Panc1 (cell line): ENCODE results near the gene AMN. TPM values are rescaled to one million over a fixed set of nuclear protein-coding genes. Genes with fewer than 3 reads are reported as not detected.

Experiments
- ATAC-seq: fragments of 200-7000 bp; cut with Tn5 transposase; 2 replicates; pipeline ENCODE4 v1.9.1; 2020; ENCODE audit warnings: mild to moderate bottlenecking, moderate library complexity
- BruUV-seq: library from RNA; stranded (reverse); fragments of 400-500 nt; replicated peaks from 2 replicates; lab custom pipeline; 2021; lab: Mats Ljungman, UMichigan
- CTCF ChIA-PET: fragments of 300-600 bp; sonication (Branson Sonifier 250); formaldehyde crosslinking; loops from one replicate; lab custom pipeline; 2022; ENCODE audit warnings: antibody characterized with exemption; lab: Charles Lee
- POLR2A ChIA-PET: fragments of 300-600 bp; sonication (Branson Sonifier 250); formaldehyde crosslinking; loops from one replicate; lab custom pipeline; 2022; ENCODE audit warnings: antibody characterized with exemption; lab: Charles Lee
- DNase-seq: peaks from one replicate; pipeline ENCODE4 v3.0.0-alpha.2; 2010; ENCODE audit warnings: low read depth, low spot score
- H3K27ac ChIP-seq: 2 replicates; pipeline ENCODE4 v1.5.1; 2011; ENCODE audit warnings: mild to moderate bottlenecking, low read length, inconsistent platforms
- H3K27me3 ChIP-seq: fragments of 200-500 bp; sonication (Bioruptor generic); 2 replicates; pipeline ENCODE4 v1.6.0; 2014; ENCODE audit warnings: low read length, inconsistent platforms; ENCODE audit not compliant: control insufficient read depth, insufficient read depth
- H3K36me3 ChIP-seq: fragments of 200-500 bp; sonication (Bioruptor generic); 2 replicates; pipeline ENCODE4 v1.5.1; 2014; ENCODE audit warnings: inconsistent platforms, mild to moderate bottlenecking, low read length, moderate library complexity; ENCODE audit not compliant: control insufficient read depth, insufficient read depth
- H3K4me1 ChIP-seq: 2 replicates; pipeline ENCODE4 v1.5.1; 2011; ENCODE audit warnings: inconsistent platforms, mild to moderate bottlenecking, low read length, moderate library complexity; ENCODE audit not compliant: control insufficient read depth, insufficient read depth
- H3K4me3 ChIP-seq, 2 experiments: 2 replicates each; pipeline ENCODE4 v1.5.1; 2011 to 2012; ENCODE audit warnings: low read depth in 2 of 2, low read length in 2 of 2, mild to moderate bottlenecking in 2 of 2, inconsistent platforms in 1 of 2, moderate library complexity in 1 of 2
- H3K9me3 ChIP-seq: fragments of 200-500 bp; sonication (Bioruptor generic); 2 replicates; pipeline ENCODE4 v1.5.1; 2014; ENCODE audit warnings: low read depth, mild to moderate bottlenecking, inconsistent platforms, low read length, moderate library complexity; ENCODE audit not compliant: control insufficient read depth, insufficient read depth
- POLR2AphosphoS5 ChIP-seq: IDR thresholded peaks from 2 replicates; pipeline ENCODE4 v1.6.1; 2012; ENCODE audit warnings: mild to moderate bottlenecking, low read depth, low read length, moderate library complexity
- SIN3A ChIP-seq: IDR thresholded peaks from 2 replicates; pipeline ENCODE4 v1.6.1; 2012; ENCODE audit warnings: low read depth, mild to moderate bottlenecking, low read length, moderate library complexity, borderline replicate concordance; ENCODE audit not compliant: insufficient read depth
- TCF7L2 ChIP-seq: IDR thresholded peaks from 2 replicates; pipeline ENCODE4 v1.6.1; 2011; ENCODE audit warnings: mild to moderate bottlenecking, low read depth, low read length, inconsistent platforms
- in situ Hi-C: cut with HindIII; loops from 2 replicates; pipeline ENCODE4 v1.10.0; 2016; ENCODE audit warnings: low sequenced_read_pairs, low pct_unique_long_range_greater_than_20kb
- intact Hi-C: fragments of 100-400 bp; cut with micrococcal nuclease; formaldehyde crosslinking; loops from one replicate; pipeline ENCODE4 v1.10.0; 2022; ENCODE audit not compliant: unreplicated experiment
- total RNA-seq: library from RNA; stranded (reverse); gene quantifications from one replicate; pipeline ENCODE4 v1.2.1, GENCODE V29; 2021; ENCODE audit not compliant: unreplicated experiment
- TF ChIP-seq, protein P1 (sequence below), 2 experiments: IDR thresholded peaks; 2 replicates each; pipeline ENCODE4 v1.6.1; 2011 to 2012; ENCODE audit warnings: low read depth in 2 of 2, control low read depth in 1 of 2, low read length in 1 of 2, mild to moderate bottlenecking in 1 of 2, moderate library complexity in 1 of 2; ENCODE audit not compliant: insufficient read depth in 1 of 2
- TF ChIP-seq, protein P2 (sequence below): fragments of 450-650 bp; IDR thresholded peaks from 2 replicates; pipeline ENCODE4 v1.5.1; 2017; ENCODE audit warnings: mild to moderate bottlenecking

AMN gene
- total RNA-seq, 1 experiment from 2014 or later = 0.44 TPM

DNA sequence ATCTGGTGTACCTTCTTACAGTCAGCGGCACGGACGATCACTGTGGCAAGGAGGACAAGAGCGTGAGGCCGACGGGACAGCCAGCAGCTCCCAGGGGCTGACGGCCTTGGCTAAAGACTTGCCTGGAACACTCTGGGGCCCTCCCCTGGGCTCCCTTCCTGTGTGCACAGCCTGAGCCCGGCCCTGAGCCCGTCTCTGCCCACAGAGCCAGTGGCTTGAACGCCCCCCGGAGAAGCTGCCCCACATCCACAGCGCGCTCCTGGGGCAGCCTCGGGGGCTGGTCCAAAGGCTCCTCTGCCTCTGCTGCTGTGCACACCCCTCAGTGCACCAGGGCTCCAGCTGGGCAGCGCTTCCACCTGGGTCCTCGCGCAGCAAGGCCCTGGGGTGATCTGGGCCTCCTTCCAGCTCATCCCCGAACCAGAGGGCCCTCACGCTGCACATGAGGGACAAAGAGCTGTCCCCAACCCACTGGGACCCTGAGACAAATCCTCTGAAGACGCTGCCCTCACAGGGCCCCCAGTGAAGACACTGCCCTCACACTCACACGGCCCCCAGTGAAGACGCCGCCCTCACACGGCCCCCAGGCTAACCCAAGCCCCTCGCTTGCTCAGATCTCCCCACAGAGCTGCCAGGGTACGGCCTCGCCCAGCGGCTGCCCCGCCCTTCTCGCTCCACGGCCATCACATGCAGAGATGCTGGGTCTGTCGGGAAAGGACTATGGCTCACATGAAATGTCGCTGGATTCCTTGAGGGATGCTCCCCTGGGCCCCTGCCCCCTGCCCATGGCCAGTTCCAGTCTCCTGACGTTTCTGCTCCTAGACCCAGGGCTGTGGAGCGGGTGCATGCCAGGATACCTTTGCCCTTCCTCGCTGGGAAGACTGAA is 22.2 kb downstream of the AMN start:
- Histone ChIP-seq H3K4me3 (no peak overlapping the region), H3K27ac (no peak overlapping the region), H3K27me3 (no peaks in the 10 kb centered on the region), H3K9me3 (no peaks in the 10 kb centered on the region), H3K4me1 (no peaks in the 10 kb centered on the region), H3K36me3 (0 out of 2 replicates have a peak, but pooled peaks cover 2% of the 10 kb centered on the region)
- TF ChIP-seq, protein P1, sequence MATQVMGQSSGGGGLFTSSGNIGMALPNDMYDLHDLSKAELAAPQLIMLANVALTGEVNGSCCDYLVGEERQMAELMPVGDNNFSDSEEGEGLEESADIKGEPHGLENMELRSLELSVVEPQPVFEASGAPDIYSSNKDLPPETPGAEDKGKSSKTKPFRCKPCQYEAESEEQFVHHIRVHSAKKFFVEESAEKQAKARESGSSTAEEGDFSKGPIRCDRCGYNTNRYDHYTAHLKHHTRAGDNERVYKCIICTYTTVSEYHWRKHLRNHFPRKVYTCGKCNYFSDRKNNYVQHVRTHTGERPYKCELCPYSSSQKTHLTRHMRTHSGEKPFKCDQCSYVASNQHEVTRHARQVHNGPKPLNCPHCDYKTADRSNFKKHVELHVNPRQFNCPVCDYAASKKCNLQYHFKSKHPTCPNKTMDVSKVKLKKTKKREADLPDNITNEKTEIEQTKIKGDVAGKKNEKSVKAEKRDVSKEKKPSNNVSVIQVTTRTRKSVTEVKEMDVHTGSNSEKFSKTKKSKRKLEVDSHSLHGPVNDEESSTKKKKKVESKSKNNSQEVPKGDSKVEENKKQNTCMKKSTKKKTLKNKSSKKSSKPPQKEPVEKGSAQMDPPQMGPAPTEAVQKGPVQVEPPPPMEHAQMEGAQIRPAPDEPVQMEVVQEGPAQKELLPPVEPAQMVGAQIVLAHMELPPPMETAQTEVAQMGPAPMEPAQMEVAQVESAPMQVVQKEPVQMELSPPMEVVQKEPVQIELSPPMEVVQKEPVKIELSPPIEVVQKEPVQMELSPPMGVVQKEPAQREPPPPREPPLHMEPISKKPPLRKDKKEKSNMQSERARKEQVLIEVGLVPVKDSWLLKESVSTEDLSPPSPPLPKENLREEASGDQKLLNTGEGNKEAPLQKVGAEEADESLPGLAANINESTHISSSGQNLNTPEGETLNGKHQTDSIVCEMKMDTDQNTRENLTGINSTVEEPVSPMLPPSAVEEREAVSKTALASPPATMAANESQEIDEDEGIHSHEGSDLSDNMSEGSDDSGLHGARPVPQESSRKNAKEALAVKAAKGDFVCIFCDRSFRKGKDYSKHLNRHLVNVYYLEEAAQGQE (IDR thresholded peaks at IDR 0.05; ENCODE audit: insufficient read depth in 1 of 2, low read depth in 2 of 2, low read length in 1 of 2) = no peak
- no peak for TF ChIP-seq POLR2AphosphoS5
- TF ChIP-seq, protein P2, sequence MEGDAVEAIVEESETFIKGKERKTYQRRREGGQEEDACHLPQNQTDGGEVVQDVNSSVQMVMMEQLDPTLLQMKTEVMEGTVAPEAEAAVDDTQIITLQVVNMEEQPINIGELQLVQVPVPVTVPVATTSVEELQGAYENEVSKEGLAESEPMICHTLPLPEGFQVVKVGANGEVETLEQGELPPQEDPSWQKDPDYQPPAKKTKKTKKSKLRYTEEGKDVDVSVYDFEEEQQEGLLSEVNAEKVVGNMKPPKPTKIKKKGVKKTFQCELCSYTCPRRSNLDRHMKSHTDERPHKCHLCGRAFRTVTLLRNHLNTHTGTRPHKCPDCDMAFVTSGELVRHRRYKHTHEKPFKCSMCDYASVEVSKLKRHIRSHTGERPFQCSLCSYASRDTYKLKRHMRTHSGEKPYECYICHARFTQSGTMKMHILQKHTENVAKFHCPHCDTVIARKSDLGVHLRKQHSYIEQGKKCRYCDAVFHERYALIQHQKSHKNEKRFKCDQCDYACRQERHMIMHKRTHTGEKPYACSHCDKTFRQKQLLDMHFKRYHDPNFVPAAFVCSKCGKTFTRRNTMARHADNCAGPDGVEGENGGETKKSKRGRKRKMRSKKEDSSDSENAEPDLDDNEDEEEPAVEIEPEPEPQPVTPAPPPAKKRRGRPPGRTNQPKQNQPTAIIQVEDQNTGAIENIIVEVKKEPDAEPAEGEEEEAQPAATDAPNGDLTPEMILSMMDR = no peak
- TF ChIP-seq TCF7L2 = no peak
- TF ChIP-seq SIN3A = no peak
- in situ Hi-C loops = no loop called here
- ATAC-seq = no peak; the same call in 1 of the 2 replicates
- ChIA-PET CTCF (no interaction called here), POLR2A (interaction anchor here (0.6 kb wide), 1 partner anchor 161 kb away, joined by 3 read pairs; no protein-coding TSS in a partner anchor)
- no TSS peak for BruUV-seq
- intact Hi-C loops = no loop called here
- no peak for DNase-seq

DNA sequence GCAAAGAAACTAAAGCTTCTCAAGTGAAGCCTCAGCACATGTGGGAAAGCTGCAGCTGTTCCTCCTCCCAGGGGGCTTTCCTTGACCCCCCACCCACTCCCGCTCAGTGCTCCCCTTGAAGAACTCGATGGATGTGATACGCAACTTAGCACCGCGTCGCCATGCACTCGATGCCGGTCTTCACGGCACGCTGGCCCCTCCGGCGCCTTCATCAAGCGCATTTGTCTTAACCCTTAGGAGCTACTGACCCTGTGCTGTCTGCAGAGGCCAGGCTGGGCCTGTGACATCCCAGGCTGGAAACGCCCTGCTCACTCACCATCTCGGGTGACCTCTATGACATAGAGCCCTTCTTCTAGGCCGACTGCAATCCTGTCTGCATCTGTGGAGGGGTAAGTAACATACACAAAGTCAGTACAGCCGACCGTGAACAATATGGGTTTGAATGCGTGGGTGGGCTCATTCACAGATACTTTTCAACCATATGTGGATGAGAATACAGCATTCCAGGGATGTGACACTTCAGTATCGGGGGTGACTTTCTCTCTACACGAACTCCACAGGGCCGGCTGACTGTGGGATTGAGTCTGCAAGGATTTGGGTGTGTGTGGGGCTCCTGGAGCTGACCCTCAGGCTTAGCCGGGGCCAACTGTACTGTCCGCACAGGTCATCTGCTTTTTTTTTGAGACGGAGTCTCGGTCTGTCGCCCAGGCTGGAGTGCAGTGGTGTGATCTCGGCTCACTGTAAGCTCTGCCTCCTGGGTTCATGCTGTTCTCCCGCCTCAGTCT is 23.1 kb downstream of the AMN start:
- POLR2A ChIA-PET = no interaction called here
- H3K27me3 ChIP-seq = no peaks in the 10 kb centered on the region
- DNase-seq (no peak), ATAC-seq (no peak)
- intact Hi-C loops = no loop called here
- H3K36me3 ChIP-seq = 0 out of 2 replicates have a peak, but pooled peaks cover 2% of the 10 kb centered on the region
- no TSS peak for BruUV-seq
- in situ Hi-C loops = no loop called here
- H3K4me1 ChIP-seq = no peaks in the 10 kb centered on the region
- no peaks in the 10 kb centered on the region for H3K9me3 ChIP-seq
- no peak overlapping the region for H3K27ac ChIP-seq
- H3K4me3 ChIP-seq = no peak overlapping the region
- CTCF ChIA-PET = no interaction called here
- TF ChIP-seq TCF7L2 (no peak), POLR2AphosphoS5 (no peak), SIN3A (no peak)
- TF ChIP-seq, protein P2 = no peak
- TF ChIP-seq, protein P1 (IDR thresholded peaks at IDR 0.05; ENCODE audit: insufficient read depth in 1 of 2, low read depth in 2 of 2, low read length in 1 of 2) = no peak
